ENCODE results near the gene VWA8. TPM values are rescaled to one million over a fixed set of nuclear protein-coding genes. Genes with fewer than 3 reads are reported as not detected.

VWA8 gene
- polyA plus RNA-seq (2011; rRNA removed) (10.4 and 12.4 TPM in 2 replicates), polyA minus RNA-seq (2011; rRNA and poly(A)+ RNA removed) (18.7 and 28.1 TPM in 2 replicates)

DNA sequence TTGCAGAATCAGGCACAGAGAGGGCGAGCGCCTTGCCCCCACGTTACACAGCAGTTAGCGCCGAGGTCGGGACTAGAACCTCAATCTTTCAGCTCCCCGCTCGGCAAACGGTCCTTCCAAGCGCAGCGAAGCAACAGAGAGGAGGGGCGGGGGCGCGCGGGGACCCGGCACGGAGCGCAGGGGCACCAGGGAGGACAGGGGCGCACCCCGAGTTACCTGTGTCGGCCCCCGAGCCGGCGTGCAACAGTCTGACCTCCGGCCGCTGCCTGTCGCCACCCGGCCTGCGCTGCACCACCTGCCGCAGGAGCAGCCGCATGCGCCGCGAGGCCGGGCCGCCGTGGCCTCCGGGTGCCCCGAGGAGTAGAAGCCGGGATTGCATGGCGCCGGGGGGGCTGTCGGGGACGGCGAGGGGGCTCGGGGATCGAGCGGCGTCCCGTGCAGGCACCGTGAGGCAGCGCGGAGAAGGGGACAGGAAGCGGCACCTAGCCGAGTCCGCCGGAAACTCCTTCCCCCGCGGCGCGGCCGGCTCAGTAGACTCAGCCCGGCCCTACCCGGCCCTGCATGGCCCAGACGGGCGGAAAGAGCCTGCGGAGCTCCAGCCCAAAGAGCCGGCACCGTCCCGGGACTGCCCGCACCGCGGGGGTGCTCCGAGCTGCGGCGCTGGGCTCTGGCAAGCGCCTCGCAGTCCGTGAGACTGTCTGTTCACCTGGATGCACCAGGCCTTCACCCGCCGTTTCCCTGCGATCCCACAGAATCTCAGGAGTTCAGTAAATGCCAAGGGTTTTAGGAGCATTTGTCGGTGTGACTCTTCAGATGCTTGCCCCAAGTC, at the start of gene VWA8:
TSS of gene VWA8 (minus strand) at position 473 of the 829 bp plus-strand sequence. CDS start at position 379, 94 bp downstream.
- DNase-seq (ENCODE audit: low read depth, low spot score), result no peak
- H3K9me3 ChIP-seq (ENCODE audit: control insufficient read depth, insufficient read depth, low read length), result no peaks in the 10 kb centered on the region
- H3K4me3 ChIP-seq (ENCODE audit: low read depth, low read length), result peak within 1 kb of the TSS; percentile 79
- TF ChIP-seq, protein P1, sequence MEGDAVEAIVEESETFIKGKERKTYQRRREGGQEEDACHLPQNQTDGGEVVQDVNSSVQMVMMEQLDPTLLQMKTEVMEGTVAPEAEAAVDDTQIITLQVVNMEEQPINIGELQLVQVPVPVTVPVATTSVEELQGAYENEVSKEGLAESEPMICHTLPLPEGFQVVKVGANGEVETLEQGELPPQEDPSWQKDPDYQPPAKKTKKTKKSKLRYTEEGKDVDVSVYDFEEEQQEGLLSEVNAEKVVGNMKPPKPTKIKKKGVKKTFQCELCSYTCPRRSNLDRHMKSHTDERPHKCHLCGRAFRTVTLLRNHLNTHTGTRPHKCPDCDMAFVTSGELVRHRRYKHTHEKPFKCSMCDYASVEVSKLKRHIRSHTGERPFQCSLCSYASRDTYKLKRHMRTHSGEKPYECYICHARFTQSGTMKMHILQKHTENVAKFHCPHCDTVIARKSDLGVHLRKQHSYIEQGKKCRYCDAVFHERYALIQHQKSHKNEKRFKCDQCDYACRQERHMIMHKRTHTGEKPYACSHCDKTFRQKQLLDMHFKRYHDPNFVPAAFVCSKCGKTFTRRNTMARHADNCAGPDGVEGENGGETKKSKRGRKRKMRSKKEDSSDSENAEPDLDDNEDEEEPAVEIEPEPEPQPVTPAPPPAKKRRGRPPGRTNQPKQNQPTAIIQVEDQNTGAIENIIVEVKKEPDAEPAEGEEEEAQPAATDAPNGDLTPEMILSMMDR (IDR thresholded peaks at IDR 0.05; ENCODE audit: low read depth, low read length), result no peak
- peak within 1 kb of the TSS; percentile 53 for H3K27ac ChIP-seq (ENCODE audit: low read depth, low read length)
- POLR2A ChIA-PET, result interaction anchor here (0.8 to 2.0 kb wide), 4 partner anchors 45 to 106 kb away, joined by 3 to 5 read pairs (median 3); partner anchors contain the start of gene DGKH
- CTCF ChIA-PET, result interaction anchor here (1.1 kb wide), 1 partner anchor 292 kb away, joined by 4 read pairs; no protein-coding TSS in a partner anchor
- H3K27me3 ChIP-seq (ENCODE audit: control insufficient read depth, insufficient read depth, low read length), result no peaks in the 10 kb centered on the region

DNA sequence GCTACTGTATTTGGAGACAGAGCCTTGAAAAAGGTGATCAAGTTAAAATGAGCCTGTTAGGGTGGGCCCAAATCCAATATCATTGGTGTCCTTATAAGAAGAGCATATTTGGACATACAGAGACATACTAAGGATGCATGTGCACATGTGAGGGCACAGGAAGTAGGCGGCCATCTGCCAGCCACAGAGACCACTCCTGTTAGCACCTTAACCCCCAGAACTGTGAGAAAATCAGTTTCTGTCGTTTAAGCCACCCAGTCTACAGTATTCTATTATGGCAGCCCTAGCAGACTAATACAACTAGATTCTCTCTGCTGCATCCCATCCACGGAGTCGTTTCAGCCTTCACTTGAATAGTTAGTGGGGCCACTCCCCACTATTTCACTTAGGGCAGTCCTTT, 48.1 kb upstream of the VWA8 start:
- TF ChIP-seq, protein P1 (IDR thresholded peaks at IDR 0.05; ENCODE audit: low read depth, low read length), result no peak
- CTCF ChIA-PET, result no interaction called here

DNA sequence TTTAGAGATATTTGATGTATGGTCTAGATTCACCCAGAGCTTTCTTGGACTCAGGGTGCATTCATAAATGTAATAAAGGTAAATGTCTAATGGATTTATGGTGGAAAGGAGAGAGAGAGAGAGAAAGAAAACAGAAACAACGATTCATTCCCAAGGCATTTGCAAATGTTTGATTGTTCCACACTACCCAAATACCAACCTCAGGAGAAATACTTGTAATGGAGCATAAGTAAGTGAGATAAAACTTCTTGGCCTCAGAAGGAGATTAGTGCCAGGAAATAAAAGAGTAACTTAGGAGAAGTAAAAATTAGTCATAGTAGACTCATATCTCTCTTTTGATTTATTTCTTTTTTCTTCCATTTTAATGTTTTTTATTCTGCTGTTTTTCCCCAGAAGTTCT, 46.9 kb upstream of the VWA8 start:
- H3K27ac ChIP-seq (ENCODE audit: low read depth, low read length), result no peak overlapping the region
- no peak overlapping the region for H3K4me3 ChIP-seq (ENCODE audit: low read depth, low read length)
- POLR2A ChIA-PET, result no interaction called here
- TF ChIP-seq, protein P1 (IDR thresholded peaks at IDR 0.05; ENCODE audit: low read depth, low read length), result no peak
- no peaks in the 10 kb centered on the region for H3K9me3 ChIP-seq (ENCODE audit: control insufficient read depth, insufficient read depth, low read length)
- CTCF ChIA-PET, result interaction anchor here (0.6 kb wide), 1 partner anchor 291 kb away, joined by 3 read pairs; no protein-coding TSS in a partner anchor
- no peaks in the 10 kb centered on the region for H3K27me3 ChIP-seq (ENCODE audit: control insufficient read depth, insufficient read depth, low read length)
- DNase-seq (ENCODE audit: low read depth, low spot score), result peak; percentile 20

More for the DNA sequence above, 48.1 kb upstream of the VWA8 start:
- Histone ChIP-seq H3K9me3 (ENCODE audit: control insufficient read depth, insufficient read depth, low read length) (no peaks in the 10 kb centered on the region), H3K27ac (ENCODE audit: low read depth, low read length) (no peak overlapping the region), H3K4me3 (ENCODE audit: low read depth, low read length) (no peak overlapping the region), H3K27me3 (ENCODE audit: control insufficient read depth, insufficient read depth, low read length) (no peaks in the 10 kb centered on the region)
- no peak for DNase-seq (ENCODE audit: low read depth, low spot score)
- POLR2A ChIA-PET, result no interaction called here

DNA sequence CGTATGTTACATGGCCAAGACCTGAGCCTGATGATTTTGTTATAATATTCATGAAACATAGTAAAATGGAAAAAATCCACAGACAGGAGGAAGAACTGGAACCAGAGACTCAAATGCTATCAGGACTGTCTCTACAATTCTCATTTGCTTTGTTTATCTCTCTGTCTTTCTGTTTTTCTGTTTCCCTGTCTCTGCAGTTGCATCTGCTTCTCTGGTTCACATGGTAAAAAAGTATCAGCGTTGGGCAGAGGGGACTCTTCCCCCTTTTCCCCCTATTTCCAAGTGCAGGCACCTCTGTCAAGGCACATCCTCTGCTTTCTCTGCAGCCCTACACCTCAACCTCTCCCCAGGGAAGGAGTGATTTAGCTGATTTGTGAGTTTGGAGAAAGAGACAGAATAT, 41.2 kb upstream of the VWA8 start:
- POLR2A ChIA-PET, result no interaction called here

More for the DNA sequence above, 41.2 kb upstream of the VWA8 start:
- TF ChIP-seq, protein P1 (IDR thresholded peaks at IDR 0.05; ENCODE audit: low read depth, low read length), result no peak
- no peaks in the 10 kb centered on the region for H3K9me3 ChIP-seq (ENCODE audit: control insufficient read depth, insufficient read depth, low read length)
- no peak overlapping the region for H3K4me3 ChIP-seq (ENCODE audit: low read depth, low read length)
- DNase-seq (ENCODE audit: low read depth, low spot score), result no peak
- H3K27me3 ChIP-seq (ENCODE audit: control insufficient read depth, insufficient read depth, low read length), result no peaks in the 10 kb centered on the region
- CTCF ChIA-PET, result no interaction called here
- peak overlapping the region; percentile 33 for H3K27ac ChIP-seq (ENCODE audit: low read depth, low read length)
